Thyroid gland (tissue), 4 donors: ENCODE results near the gene TSKU.

Experiments
- CTCF ChIP-seq, 6 experiments: fragments of 200-600 bp in 3 of 6; fragments of 450-650 bp in 3 of 6; sonication (generic) in 3 of 6; IDR thresholded peaks; one replicate each; pipeline ENCODE4 v1.5.1; 2016 to 2019; ENCODE audit warnings: antibody characterized with exemption in 6 of 6, mild to moderate bottlenecking in 2 of 6, inconsistent platforms in 1 of 6, moderate library complexity in 1 of 6
- POLR2A ChIP-seq, 2 donors: fragments of 450-650 bp; IDR thresholded peaks; one replicate each; pipeline ENCODE4 v1.6.1; 2017; ENCODE audit warnings: antibody characterized with exemption in 2 of 2, mild to moderate bottlenecking in 2 of 2, moderate library complexity in 1 of 2

GRCh38 chr11:76781046-76781801, 1.9 kb upstream of the TSKU start:
- TF ChIP-seq CTCF (IDR thresholded peaks at IDR 0.05), result no peak
- no peak for TF ChIP-seq POLR2A (IDR thresholded peaks at IDR 0.05)
